Activated effector memory CD4-positive, alpha-beta T cell treated with anti-CD3 and anti-CD28 coated beads, Interleukin-2, amount 50 U/mL, for 16 hours (primary cell): ENCODE results near the gene RELN.

Experiments
- DNase-seq: peaks from one replicate; pipeline ENCODE4 v3.0.0-alpha.2; 2020

RELN gene

DNA sequence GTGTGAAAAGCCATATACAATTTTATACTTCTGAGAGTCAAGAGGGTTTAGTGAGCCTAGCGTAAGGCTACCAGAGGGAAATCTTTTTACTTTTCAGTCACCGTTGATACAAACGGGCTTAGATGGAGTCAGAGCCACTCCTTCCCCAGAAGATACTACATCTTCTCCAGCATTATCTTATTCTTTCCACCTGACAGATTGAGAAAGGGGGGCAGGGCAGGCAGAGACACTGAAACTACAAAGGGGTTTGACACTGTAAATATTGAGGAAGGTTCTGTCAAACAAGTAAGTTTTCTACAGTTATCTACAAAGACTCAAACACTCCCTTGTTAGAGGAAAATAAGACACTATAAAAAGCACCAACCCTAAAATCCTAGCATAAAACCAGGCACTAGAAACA lies 100.0 kb downstream of the RELN start:
- no peak for DNase-seq

DNA sequence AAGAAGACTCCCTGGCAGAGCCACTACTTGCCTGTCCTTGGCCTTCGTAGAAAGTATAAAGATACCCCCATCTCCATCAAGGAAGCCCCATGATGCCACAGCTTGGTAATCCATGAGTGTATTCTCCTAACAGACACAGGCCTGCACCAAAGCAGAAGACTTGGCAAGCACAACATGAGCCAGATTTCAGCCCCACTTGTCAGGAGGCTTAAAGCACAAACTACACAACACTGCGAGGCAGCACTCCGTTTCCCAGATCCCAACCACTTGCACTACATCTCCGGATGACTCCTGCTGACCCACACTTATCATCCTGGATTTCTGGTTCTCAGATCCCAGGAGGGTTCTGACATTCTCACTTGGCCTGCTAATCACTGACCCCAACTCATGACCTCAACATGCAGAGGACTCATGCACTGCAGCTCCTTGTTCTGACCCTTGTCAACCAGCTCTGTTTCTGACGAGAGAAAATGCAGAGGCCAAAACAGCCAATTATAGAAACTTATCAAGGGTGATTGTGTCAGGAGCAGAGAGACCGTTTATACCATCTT lies 100.8 kb downstream of the RELN start:
- DNase-seq = no peak

DNA sequence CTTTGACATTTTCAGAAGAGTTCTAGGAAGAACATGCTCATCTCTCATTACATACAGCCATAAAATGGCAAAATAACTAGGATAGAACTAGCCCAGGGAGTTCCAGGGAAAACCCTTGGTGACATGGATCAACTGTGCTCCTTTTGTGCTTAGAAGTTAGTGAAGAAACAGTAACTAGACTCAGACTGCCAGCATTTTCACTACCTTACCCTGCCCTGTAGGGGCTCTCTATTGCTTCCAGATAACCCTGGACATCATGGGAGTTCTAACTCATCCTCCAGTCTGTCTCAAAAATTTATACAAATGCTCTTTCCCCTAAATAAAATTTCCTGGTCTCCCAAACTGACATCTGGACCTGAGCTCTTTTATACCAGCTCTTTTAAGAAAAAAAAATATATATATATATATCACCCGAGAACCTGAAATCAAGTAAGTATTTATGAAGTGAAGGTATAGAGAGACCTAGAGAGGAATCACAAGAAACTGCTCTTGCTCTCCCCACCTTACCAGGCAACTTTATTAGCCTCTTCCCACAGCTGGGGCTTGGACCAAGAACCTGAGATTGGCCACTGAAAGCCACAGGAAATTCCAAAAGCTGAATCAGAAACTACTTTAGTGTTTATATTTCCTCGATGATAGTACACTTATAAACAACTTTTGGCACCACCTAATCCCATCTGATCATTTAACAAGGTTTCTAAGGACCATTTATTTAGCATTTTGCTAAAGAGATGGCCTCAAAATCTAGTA lies 101.4 kb downstream of the RELN start:
- DNase-seq = no peak

DNA sequence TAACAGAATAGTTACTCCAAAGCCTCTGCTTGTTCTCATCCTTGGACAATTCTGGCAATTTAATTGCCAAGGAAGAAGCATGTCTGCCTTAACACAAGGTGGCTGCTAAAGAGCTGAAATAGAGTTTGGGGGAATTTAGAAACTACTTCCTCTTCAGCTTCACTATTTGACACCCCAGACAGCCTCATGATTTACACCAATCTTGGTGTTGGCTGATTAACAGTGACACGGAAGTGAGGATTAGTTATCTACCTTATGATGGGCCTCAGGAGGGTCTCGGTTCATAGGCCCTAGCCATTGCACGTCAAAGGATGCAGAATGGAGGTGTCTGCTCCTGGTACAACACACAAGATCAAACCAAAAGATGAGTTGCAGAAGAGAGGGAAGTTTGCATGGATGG lies 102.4 kb downstream of the RELN start:
- DNase-seq = no peak

DNA sequence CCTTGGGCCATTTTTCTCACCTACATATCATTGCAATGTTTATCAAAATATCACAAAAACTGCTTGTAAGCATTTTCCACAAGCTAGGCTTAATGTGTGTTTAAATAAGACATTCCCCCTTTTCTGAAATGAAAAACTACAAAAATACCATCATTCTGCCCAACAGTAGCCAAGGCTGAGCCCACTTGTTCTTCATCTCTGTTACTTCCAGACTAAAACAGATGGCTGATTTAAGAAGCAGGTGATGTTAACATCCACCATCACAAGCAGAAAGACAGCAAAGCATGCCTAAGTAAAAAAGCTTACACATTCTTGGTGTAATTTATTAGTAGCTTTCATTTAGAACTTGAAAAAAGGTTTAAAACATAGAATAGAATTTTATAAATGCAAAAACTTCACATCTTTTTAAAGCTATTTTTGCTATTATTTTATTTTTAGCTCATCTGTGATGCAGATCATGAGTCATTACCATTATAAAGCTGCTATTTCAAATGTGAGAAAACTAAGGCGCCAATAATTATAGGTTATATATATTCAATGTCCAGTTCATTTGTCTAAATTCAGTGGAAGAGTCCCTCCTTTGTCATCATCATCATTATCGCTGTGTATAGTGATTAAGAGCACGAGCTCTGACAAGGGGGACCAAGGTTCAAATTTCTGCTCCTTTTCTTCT lies 109.4 kb downstream of the RELN start:
- DNase-seq = no peak

DNA sequence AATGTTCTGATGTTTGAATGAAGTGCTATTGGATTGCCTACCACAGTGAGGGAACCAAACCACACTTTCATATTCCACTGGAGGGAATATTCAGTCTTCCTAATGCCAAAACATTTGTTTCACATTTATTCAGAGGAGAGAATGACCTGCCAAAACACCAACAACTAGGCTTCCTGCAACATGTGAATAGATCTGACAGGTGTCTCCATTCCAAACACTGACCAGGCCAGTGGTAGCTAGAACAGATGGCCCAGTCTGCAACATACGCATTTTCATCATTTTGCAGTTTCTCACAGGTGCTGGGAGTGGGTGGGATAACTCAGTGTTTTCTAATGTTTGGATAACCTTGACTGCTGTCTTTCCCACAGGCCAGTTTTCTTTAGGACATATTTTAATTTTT lies 110.0 kb downstream of the RELN start:
- no peak for DNase-seq

DNA sequence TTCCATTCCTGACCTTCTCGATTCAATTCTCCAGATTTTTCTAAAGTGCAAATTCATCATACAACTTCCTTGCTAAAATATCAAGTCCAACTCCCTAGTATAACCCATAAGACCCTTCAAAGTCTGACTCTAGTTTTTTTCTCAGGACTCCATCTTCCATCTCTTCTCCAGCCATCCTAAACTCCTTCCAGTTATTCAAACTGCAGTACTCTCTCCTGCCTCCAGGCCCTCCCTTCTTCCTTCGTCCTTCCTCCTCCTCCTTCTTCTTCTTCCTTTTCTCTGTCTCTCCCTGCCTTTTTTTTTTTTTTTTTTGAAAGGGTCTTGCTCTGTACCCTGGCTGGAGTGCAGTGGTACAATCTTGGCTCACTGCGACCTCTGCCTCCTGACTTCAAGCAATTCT lies 111.9 kb downstream of the RELN start:
- DNase-seq = no peak

DNA sequence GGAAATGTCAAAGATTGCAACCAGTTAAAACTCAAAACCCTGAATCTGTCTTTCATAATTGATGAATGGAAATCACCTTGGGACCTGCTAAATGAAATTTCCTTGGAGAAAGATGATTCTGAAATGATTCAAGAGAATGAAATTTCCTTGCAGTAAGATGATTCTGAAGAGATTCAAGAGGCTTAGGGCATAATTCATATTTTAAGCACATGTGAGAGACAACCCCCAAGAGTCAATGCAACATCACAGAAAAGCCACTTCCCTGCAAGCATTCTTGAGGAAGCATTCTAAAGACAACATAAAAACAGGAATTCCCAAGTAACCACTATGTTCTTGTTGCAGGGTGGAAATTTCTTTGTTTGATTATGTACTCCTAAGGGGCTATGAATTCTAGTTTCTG lies 113.7 kb downstream of the RELN start:
- no peak for DNase-seq

DNA sequence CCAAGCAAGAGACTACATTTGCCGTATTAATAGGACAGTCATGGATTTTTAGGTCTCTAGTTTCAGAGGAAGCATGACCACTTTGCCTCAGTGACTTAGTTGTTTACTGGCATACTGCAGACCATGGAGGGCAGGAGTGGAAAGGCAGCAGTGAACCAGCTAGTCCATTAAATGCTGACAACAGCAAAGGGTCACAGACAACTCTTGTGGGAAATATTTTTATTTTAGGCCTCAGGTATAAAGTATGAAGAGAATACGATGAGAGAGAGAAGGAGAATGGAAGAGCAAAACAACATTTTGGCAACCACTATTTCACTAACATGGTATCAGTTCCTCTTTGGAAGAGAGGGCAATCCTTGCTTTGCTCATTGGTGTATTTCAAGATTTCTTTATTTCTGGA lies 118.0 kb downstream of the RELN start:
- DNase-seq = no peak

DNA sequence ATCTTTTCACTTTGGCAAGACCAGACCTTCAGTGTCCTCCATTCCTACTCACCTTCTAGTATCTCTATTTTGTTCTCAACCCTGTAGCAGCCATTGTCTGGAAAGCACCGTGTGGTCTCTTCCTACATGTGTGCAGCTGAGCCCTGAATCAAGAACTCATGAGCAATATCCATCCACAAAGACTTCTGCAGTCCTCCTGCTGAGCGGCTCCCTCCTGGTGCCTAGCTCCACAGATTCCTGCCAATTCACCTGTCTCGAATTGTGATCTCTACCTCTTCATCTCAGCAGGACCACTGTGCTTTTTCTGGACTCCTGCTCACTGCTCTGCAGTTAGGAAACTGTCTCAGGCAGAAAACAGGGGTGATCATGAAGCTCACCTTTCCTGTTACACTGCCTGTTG lies 118.8 kb downstream of the RELN start:
- no peak for DNase-seq

DNA sequence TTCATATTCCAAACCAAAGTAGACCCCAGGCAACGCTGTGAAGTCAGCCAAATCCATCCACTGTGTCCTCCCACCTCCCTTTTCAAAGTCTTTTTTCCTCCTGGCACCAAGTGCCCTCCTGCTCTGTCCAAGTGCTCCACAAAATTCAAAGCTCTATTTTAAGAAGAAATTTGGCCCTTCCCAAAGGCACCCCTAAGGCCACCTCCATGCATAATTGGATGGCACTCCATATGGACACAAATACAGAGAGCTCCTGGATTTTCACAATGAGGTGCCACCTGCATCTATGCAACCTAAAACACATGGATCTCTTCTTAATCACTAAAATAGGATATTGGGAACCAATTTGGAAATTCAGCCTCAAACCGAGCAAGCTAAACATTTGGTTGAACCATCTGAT lies 121.6 kb downstream of the RELN start:
- no peak for DNase-seq

DNA sequence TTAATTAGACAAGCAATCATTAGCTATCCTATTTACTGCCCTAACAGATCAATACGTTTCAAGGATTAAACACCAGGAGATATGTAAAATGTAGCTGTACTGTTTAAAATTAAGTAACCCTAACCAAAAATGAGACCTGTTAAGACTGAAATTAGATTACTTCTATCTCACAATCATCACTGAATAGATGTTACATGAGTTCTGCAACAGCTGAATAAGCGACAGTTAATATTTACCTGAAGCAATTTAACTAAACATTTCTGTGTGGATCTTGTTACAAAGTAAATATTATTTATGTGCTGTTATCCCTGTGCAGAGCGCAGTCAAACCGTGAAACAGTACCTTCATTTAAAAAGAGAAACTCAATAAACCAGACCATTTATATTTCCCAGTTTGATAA lies 122.5 kb downstream of the RELN start:
- no peak for DNase-seq

DNA sequence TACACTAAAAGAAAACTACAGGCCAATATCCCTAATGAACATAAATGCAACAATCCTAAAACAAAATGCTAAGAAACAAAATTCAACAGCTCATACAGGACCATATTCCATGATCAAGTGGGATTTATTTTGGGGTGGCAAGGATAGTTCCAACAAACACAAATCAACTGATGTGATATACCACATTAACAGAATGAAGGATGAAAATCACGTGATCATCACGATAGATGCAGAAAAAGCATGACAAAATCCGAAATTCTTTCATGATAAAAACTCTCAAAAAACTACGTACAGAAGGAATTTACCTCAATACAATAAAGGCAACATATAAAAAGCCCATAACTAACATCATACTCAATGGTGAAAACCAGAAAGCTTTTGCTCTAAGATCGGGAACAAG lies 124.0 kb downstream of the RELN start:
- no peak for DNase-seq

DNA sequence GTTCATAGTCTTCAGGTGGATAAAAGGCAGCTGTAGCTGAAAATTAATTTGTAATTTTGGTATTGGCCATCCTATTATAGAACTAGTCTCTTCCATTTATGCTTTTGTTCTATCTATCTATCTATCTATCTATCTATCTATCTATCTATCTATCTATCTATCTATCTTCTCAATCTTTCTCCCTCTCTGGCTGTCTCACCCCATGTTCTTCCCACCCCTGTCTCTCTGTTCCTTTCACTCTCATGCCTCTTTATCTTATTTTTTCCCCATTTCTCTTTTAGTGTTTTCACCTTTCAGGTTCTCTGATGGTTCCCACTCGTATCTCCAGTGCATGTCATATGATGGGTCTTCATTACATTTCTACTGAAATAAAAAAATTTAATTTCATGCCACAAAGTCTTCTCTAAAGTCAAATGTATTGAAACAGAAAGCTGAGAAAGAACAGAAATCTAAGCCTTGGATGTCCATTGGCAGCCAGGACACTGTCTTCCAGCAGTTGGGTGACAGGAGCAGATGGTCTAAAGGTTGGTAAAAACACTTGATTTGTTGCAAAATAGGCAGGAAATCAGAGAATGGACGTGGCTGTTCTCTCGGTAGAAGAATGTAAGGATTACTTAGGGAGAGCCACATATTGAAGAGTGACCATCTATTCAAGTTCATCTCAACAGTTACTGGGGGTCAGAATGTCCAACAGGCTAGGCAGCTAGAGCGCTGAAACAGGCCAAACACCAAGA lies 127.0 kb downstream of the RELN start:
- no peak for DNase-seq

DNA sequence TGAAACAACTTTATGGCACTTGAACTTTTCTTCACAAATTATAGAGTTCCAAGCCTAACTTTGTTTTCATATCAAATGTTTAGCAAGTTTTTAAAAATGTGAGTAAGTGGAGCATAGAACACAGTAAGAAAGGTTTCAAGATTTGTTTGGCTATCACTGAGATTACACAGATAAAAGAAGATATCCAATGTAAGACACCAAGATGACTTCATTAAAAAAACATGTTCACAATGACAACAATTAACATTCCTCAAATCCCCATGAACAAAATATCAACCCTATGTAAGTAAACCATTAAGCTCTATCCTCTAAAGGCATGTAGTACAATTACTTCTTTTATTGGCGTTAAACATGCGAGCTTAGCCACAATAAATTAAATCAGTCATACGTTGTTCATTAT lies 129.7 kb downstream of the RELN start:
- no peak for DNase-seq

DNA sequence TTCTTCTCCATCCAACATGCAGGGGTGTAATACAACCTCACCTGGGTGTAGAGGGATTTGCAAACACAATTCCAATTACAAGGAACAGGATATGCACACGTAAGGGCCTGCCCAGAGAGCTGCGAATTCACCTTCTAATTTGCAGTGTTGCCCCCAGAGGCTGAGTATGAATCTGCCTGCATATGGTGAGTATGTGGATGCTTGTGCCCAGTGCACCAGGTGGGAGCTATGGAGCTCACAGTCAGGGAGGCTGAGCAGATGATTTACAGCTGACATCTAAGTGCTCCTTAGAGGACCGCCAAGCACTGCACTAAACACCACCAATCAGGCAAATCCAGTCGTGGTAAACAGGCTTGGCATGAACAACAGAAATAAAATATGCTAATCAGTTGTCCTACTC lies 132.0 kb downstream of the RELN start:
- no peak for DNase-seq

DNA sequence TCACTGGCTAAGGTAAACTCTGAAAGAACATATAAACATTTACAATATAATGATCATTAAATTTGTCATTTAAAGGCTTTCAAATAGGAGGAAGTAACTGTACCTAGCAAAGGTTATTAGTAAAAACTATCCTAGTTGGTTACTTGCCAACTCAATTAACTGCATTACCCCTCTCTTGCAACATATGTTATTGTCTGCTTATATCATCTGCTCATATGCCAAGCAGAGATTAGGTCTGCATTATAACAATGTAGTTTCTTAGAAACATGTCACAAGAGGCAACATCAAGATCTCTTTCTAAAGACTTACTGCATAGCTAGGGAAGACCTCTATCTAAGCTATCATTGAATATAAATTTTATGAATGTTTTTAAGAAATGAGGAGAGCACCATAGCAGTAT lies 132.5 kb downstream of the RELN start:
- DNase-seq = no peak

DNA sequence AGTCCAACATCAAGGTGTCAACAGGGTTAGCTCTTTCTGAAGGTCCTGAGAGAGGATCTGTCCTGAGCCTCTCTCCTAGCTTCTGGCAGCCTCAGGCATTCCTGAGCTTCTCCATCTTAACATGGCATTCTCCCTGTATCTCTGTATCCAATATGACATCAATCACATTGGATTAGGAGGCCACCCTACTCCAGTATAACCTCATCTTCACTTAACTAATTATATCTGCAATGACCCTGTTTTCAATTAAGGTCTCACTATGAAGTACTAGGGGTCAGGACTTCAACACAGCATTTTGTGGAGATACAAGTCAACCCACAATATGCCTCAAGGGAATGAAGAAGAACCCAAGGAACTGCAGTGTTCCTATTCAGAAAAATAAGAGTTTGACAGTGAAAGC lies 133.8 kb downstream of the RELN start:
- DNase-seq = no peak

DNA sequence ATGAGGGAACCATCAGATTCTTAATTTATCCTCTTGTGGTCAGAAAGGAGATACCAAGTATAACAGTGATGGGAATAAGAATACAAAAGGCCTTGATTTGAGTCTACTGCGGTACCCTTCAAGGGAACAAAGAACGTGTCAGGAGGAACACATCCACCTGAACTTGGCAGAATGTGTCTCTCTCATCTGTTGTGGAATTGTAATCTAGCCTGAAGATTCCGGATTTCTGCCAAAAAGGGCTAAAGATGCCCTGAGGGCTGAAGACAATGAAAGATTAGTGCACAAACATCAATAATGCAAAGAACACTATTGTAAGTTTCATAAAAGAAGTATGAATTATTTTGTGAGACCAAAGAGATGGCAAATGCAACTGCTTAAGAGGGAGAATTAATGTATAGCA lies 134.8 kb downstream of the RELN start:
- DNase-seq = no peak

DNA sequence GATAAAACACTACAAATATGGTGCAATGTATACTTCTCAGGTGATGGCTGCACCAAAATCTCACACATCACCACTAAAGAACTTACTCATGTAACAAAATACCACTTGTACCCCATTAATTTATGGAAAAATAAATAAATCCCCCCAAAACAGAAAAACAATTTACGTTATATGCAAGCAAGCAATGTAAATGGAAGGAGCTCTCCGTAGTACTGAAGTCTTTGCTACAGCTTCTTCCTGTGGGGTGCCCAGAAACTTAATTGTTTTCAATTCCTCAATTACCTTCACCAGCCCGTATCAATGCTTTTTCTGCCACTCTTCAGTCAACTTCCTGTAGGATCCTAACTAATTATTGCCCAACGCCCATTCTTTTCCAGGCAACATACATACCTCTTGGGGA lies 138.1 kb downstream of the RELN start:
- DNase-seq = no peak

DNA sequence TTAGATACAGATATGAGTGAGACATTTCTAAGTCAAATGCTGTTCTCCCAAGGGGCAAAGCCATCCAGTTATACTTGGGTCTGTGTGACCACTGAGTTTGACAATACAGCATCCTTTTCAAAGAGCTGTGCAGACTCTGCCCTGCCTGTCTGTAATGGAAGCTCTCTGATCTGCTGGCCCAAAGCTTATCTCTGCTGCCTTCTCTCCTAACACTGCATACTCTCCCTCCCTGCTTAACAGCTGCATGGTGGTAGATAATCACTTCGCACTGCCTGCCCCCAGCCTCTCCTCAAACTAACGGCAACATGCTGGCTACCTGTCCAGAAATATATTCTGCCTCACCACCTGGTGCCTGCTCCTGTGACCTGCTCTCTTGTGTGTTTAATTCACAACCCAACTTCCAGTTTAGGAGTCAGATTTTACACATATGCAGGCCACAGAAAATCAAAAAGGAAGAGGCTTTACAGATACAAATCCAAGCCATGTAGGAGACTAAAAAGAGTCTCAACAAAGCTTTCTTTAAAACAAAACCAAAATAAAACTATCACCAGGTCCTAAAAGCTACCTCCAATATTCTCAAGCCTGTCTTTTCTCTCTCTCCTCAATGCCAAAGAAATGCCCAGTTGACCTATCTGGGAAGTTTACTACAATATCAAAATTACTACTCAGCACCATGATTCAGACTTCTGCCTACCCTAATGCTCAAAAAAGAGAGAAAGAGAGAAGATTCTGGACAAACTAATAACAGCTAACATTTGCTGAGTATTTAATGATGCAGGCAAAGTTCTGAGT lies 145.6 kb downstream of the RELN start:
- DNase-seq = no peak

DNA sequence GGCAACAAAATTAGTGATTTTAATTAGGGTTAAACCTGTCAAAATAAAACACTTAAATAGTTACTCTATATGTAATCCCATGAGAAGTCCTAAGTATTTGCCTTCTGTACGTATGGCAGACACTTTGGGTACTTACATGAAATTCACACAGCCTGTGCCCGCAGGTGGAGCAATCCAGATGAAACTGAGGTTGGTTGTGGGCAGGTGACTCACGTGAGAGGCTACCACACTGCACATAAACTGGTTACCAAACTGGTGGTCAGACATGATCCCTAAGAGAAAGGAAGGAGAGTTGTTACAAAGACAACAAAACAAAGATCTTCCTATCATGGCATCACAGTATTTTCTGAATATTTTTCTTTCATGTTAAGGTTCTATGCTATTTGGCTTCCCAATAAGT lies 156.1 kb downstream of the RELN start:
- no peak for DNase-seq

DNA sequence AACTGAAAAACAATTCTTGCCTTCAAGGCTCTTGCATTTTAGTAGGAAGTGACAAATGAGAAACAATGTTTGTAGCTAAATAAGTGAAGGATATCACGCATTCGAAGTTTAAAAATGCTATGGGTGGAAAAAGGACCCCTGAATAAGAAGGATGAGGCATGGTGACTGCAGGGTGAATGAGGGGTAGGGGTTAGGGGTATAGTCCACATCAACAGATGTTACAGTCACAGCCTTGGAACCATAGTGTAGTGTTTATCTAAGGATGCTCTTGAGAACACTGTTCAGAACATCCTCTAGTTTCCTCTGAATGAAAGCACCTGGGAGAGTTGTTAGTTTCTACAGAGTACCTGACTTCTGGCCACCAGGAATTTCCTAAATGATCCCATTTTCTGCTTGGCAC lies 157.0 kb downstream of the RELN start:
- no peak for DNase-seq
